ENCODE data around the gene GLYATL1. TPM values are rescaled to one million over a fixed set of nuclear protein-coding genes. Genes with fewer than 3 reads are reported as not detected.
"Not testable (repeated sequence)": the region's sequence is repeated elsewhere in the genome, so short reads cannot be mapped to it uniquely, and the experiment has no call there.

The GLYATL1 gene
- total RNA-seq, 1 donor from 2014 or later = not detected

DNA sequence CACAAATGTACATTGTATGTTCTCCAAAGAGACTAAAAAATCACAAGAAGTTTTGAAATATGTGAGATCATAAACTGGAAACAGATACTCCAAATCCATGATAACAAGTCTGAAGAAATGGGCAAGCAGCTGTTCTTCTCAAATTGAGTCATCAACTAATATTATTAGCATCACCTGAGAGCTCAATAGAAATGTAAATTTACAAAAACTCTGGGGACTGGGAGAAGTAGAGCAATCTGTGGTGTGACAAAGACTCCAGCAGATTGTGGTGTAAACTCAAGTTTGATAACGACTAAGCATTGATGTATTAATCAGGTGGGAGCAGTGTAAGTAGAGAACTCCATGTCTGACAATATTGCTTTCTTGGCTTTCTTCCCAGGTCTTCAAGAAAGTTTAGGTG is 53.2 kb downstream of the GLYATL1 start:
- H3K27ac Mint-ChIP-seq = no peak overlapping the region
- DNase-seq (no peak), ATAC-seq (ENCODE audit: low read depth) (no peak)
- H3K9me3 Mint-ChIP-seq = no peaks in the 10 kb centered on the region
- TF ChIP-seq, protein P1, sequence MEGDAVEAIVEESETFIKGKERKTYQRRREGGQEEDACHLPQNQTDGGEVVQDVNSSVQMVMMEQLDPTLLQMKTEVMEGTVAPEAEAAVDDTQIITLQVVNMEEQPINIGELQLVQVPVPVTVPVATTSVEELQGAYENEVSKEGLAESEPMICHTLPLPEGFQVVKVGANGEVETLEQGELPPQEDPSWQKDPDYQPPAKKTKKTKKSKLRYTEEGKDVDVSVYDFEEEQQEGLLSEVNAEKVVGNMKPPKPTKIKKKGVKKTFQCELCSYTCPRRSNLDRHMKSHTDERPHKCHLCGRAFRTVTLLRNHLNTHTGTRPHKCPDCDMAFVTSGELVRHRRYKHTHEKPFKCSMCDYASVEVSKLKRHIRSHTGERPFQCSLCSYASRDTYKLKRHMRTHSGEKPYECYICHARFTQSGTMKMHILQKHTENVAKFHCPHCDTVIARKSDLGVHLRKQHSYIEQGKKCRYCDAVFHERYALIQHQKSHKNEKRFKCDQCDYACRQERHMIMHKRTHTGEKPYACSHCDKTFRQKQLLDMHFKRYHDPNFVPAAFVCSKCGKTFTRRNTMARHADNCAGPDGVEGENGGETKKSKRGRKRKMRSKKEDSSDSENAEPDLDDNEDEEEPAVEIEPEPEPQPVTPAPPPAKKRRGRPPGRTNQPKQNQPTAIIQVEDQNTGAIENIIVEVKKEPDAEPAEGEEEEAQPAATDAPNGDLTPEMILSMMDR (IDR thresholded peaks at IDR 0.05) = no peak
- no peaks in the 10 kb centered on the region for H3K27me3 Mint-ChIP-seq
- H3K36me3 Mint-ChIP-seq (ENCODE audit: low read depth) = peaks cover 27% of the 10 kb centered on the region
- POLR2A ChIA-PET = no interaction called here
- intact Hi-C loops (cut with micrococcal nuclease) = no loop called here
- H3K4me1 Mint-ChIP-seq = peaks cover 11% of the 10 kb centered on the region
- CTCF ChIA-PET = interaction anchor here (1.0 kb wide), 1 partner anchor 61 kb away, joined by 4 read pairs; no protein-coding TSS in a partner anchor
- H3K4me3 Mint-ChIP-seq = no peak overlapping the region

DNA sequence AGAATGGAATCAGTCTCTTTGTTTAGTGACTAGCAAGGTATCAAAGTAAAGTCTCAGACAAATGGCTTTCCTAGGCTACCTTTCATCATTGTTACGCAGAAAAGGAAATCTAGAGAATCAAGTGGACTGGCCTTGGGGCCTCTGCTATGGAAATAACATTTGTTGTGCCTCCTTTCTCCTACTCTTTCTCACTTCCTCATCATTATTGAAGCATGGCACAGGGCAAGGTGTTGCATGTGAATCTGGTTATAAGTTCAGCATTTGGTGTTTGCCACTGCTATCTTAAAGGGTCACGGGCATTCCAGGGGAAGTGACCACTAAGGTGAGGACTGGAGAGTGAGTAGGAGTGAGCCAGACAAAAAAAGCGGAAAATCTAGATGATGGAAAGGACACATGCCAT is 54.9 kb downstream of the GLYATL1 start:
- no peak overlapping the region for H3K4me3 Mint-ChIP-seq
- ChIA-PET CTCF (no interaction called here), POLR2A (no interaction called here)
- ATAC-seq (ENCODE audit: low read depth) = no peak
- DNase-seq = no peak
- H3K4me1 Mint-ChIP-seq = peaks cover 16% of the 10 kb centered on the region
- TF ChIP-seq, protein P1 (IDR thresholded peaks at IDR 0.05) = no peak
- peaks cover 31% of the 10 kb centered on the region for H3K36me3 Mint-ChIP-seq (ENCODE audit: low read depth)
- H3K9me3 Mint-ChIP-seq = no peaks in the 10 kb centered on the region
- intact Hi-C loops (cut with micrococcal nuclease) = no loop called here
- no peaks in the 10 kb centered on the region for H3K27me3 Mint-ChIP-seq
- H3K27ac Mint-ChIP-seq = no peak overlapping the region

DNA sequence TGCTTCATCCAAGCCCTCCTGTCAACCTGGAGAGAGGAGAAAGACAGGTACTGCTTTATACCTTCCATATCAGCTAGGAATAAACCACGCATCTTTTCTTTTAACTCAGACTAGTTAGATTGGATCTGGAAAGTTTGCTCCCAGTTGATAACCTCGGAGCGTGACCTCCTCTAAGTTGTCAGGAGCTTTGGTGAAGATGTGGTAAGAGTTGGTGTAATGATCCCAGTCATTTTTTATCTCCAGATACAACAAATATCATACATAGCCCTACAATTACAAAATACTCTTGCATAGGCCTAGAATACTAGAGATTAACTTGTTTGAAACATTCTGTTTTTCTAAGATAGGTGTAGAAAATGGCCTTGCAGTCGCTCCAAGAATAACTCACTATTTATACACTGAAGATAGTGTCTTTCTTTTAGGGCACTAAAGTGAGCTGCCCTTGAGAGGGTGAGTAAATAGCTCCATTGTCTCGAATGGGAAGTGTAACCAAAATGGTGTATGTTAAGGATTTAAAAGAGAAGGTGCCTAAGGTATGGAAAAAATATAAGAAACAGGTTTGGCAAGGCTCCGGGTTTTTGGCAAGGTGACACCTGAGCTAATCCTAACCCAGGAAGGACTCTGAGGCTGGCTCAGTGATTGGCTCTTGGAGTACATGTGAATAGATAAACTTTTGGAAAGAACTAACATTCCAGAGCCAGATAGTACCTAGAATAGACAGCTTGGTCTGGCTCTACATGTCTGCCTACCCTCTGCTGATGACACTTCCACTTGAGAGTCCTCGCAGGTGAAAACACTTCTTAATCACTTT is 59.4 kb downstream of the GLYATL1 start:
- Mint-ChIP-seq H3K4me1 (peaks cover 21% of the 10 kb centered on the region), H3K36me3 (ENCODE audit: low read depth) (peaks cover 25% of the 10 kb centered on the region), H3K27me3 (no peaks in the 10 kb centered on the region), H3K9me3 (no peaks in the 10 kb centered on the region), H3K4me3 (no peak overlapping the region), H3K27ac (no peak overlapping the region)
- TF ChIP-seq, protein P1 (IDR thresholded peaks at IDR 0.05) = no peak
- POLR2A ChIA-PET = interaction anchor here (0.6 kb wide), 1 partner anchor 1344 kb away, joined by 5 read pairs; no protein-coding TSS in a partner anchor
- intact Hi-C loops (cut with micrococcal nuclease) = no loop called here
- CTCF ChIA-PET = no interaction called here
- ATAC-seq (ENCODE audit: low read depth) = no peak
- no peak for DNase-seq

DNA sequence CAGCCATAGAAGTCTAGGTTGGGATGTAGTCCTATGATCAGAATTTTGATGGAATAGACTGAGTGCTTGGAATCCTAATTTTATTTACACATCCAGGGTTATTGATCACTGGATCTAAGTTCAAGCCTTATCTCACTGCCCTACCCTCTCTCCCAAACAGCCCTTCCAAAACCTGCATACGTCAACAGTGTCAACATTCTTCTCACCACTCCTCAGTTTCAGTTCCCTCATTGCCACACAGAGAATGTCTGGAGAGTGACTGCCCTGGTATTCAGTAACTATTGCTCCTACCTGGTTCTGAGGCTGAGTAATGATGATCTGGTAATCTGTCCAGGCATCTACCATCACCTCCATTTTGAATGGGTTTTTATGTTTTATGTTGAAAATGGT is 60.0 kb downstream of the GLYATL1 start:
- POLR2A ChIA-PET = no interaction called here
- Mint-ChIP-seq H3K36me3 (ENCODE audit: low read depth) (peaks cover 27% of the 10 kb centered on the region), H3K9me3 (no peaks in the 10 kb centered on the region), H3K4me3 (no peak overlapping the region), H3K27ac (no peak overlapping the region), H3K27me3 (no peaks in the 10 kb centered on the region), H3K4me1 (peaks cover 15% of the 10 kb centered on the region)
- DNase-seq (no peak), ATAC-seq (ENCODE audit: low read depth) (no peak)
- intact Hi-C loops (cut with micrococcal nuclease) = no loop called here
- TF ChIP-seq, protein P1 (IDR thresholded peaks at IDR 0.05) = no peak
- CTCF ChIA-PET = no interaction called here

DNA sequence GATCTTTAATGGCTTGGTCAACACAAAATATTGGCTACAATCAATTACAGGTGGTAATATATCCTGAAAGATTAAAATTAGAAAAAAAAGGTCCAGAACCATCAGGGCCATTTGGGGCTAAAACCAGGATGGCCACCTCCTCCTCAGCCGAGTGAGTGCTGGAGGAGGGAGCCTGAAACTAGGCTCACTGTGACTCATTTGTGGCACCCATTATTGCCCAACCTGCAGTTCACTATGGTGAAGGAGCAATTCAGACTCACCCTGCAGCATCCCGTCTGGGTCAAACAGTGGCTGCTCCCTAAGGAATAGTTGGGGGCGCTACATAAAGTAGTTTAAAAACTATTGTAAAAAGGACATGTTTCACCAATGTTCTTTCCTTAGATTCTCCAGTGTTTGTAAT is 60.7 kb downstream of the GLYATL1 start:
- peaks cover 27% of the 10 kb centered on the region for H3K36me3 Mint-ChIP-seq (ENCODE audit: low read depth)
- H3K4me3 Mint-ChIP-seq = no peak overlapping the region
- no peaks in the 10 kb centered on the region for H3K9me3 Mint-ChIP-seq
- H3K4me1 Mint-ChIP-seq = peaks cover 11% of the 10 kb centered on the region
- ChIA-PET POLR2A (no interaction called here), CTCF (no interaction called here)
- H3K27ac Mint-ChIP-seq = no peak overlapping the region
- no peak for DNase-seq
- TF ChIP-seq, protein P1 (IDR thresholded peaks at IDR 0.05) = no peak
- no peak for ATAC-seq (ENCODE audit: low read depth)
- intact Hi-C loops (cut with micrococcal nuclease) = loop anchor here (10.0 kb wide), 1 partner anchor 55 kb away; no protein-coding TSS in a partner anchor
- H3K27me3 Mint-ChIP-seq = no peaks in the 10 kb centered on the region

DNA sequence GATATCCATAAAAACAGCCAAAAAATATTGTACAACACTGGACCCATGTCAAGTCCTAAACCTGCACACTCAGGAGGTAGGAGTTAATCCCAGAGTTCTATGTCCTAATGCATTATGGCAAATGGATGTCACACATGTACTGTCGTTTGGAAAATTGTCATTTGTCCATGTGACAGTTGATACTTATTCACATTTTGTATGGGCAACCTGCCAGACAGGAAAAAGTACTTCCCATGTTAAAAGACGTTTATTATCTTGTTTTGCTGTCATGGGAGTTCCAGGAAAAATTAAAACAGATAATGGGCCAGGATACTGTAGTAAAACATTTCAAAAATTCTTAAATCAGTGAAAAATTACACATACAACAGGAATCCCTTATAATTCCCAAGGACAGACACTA is 62.7 kb downstream of the GLYATL1 start:
- CTCF ChIA-PET; H3K27ac Mint-ChIP-seq; H3K4me3 Mint-ChIP-seq; DNase-seq; H3K27me3 Mint-ChIP-seq; H3K9me3 Mint-ChIP-seq; POLR2A ChIA-PET; ATAC-seq (ENCODE audit: low read depth): not testable (repeated sequence)
- peaks cover 22% of the 10 kb centered on the region for H3K36me3 Mint-ChIP-seq (ENCODE audit: low read depth)
- intact Hi-C loops (cut with micrococcal nuclease) = loop anchor here (10.0 kb wide), 1 partner anchor 53 kb away; no protein-coding TSS in a partner anchor
- peaks cover 11% of the 10 kb centered on the region for H3K4me1 Mint-ChIP-seq

Data from activated B cell treated with CpG ODN at 0.5 μM for 24 hours (primary cell).